Mammary epithelial cell (primary cell): ENCODE data around the gene MRGPRX2.

ENCODE experiments used
- EZH2 ChIP-seq: IDR thresholded peaks from 2 replicates; pipeline ENCODE4 v1.6.1; 2012; ENCODE audit warnings: low read length, inconsistent platforms, borderline replicate concordance
- TF ChIP-seq, protein P1 (sequence below), 2 donors: IDR thresholded peaks in 1 of 2; conservative IDR thresholded peaks in 1 of 2; 2 replicates each; pipeline ENCODE4 v1.5.1; 2011 to 2012; ENCODE audit warnings: inconsistent platforms in 2 of 2, low read length in 2 of 2, mild to moderate bottlenecking in 2 of 2, control low read depth in 1 of 2, low read depth in 1 of 2; ENCODE audit not compliant: insufficient read depth in 1 of 2; ENCODE audit errors: extremely low read depth in 1 of 2

DNA sequence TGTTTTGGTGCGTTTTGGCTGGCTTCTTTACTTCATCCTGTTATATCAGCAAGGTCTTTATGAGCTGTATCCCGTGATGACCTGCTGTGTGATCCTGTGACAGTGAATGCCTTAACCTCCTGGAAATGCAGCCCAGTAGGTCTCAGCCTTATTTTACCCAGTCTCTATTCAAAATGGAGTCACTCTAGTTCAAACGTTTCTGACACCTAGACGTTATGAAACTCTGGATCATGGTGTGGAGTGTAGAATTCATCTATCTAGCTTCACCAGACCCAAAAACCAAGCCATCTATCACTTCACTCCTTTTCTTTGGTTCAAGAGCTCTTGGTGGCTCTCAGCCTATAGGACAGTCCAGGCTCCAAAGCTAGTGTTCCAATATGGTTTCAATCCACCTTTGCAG is 28.3 kb upstream of the MRGPRX2 start:
- TF ChIP-seq, protein P1, sequence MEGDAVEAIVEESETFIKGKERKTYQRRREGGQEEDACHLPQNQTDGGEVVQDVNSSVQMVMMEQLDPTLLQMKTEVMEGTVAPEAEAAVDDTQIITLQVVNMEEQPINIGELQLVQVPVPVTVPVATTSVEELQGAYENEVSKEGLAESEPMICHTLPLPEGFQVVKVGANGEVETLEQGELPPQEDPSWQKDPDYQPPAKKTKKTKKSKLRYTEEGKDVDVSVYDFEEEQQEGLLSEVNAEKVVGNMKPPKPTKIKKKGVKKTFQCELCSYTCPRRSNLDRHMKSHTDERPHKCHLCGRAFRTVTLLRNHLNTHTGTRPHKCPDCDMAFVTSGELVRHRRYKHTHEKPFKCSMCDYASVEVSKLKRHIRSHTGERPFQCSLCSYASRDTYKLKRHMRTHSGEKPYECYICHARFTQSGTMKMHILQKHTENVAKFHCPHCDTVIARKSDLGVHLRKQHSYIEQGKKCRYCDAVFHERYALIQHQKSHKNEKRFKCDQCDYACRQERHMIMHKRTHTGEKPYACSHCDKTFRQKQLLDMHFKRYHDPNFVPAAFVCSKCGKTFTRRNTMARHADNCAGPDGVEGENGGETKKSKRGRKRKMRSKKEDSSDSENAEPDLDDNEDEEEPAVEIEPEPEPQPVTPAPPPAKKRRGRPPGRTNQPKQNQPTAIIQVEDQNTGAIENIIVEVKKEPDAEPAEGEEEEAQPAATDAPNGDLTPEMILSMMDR (conservative IDR thresholded peaks at IDR 0.05 in 1 of 2, IDR thresholded peaks at IDR 0.05 in 1 of 2; ENCODE audit: extremely low read depth in 1 of 2, insufficient read depth in 1 of 2, low read depth in 1 of 2, low read length in 2 of 2), result no peak
- no peak for TF ChIP-seq EZH2
